KOPT-K1 (cell line): ENCODE data around the gene HACD3.
"Not testable (repeated sequence)": the region's sequence is repeated elsewhere in the genome, so short reads cannot be mapped to it uniquely, and the experiment has no call there.

Source experiments
- H3K27ac ChIP-seq: fragments of 200-600 bp; sonication (generic); 2 replicates; pipeline ENCODE4 v1.5.1; 2016; ENCODE audit warnings: antibody characterized with exemption, mild to moderate bottlenecking, low read depth, low read length; ENCODE audit not compliant: poor library complexity, severe bottlenecking
- H3K36me3 ChIP-seq: fragments of 200-600 bp; sonication (generic); 2 replicates; pipeline ENCODE4 v1.5.1; 2017; ENCODE audit warnings: antibody characterized with exemption, mild to moderate bottlenecking, low read length, moderate library complexity; ENCODE audit not compliant: insufficient read depth
- H3K9me3 ChIP-seq: fragments of 200-600 bp; sonication (generic); 2 replicates; pipeline ENCODE4 v1.5.1; 2017; ENCODE audit warnings: antibody characterized with exemption, low read length, mild to moderate bottlenecking; ENCODE audit not compliant: insufficient read depth, poor library complexity, severe bottlenecking

Gene HACD3

GRCh38 chr15:65603559-65603958 lies 73.3 kb downstream of the HACD3 start:
- peaks cover 73% of the 10 kb centered on the region for H3K36me3 ChIP-seq
- H3K27ac ChIP-seq, result no peak overlapping the region
- H3K9me3 ChIP-seq, result no peaks in the 10 kb centered on the region

DNA sequence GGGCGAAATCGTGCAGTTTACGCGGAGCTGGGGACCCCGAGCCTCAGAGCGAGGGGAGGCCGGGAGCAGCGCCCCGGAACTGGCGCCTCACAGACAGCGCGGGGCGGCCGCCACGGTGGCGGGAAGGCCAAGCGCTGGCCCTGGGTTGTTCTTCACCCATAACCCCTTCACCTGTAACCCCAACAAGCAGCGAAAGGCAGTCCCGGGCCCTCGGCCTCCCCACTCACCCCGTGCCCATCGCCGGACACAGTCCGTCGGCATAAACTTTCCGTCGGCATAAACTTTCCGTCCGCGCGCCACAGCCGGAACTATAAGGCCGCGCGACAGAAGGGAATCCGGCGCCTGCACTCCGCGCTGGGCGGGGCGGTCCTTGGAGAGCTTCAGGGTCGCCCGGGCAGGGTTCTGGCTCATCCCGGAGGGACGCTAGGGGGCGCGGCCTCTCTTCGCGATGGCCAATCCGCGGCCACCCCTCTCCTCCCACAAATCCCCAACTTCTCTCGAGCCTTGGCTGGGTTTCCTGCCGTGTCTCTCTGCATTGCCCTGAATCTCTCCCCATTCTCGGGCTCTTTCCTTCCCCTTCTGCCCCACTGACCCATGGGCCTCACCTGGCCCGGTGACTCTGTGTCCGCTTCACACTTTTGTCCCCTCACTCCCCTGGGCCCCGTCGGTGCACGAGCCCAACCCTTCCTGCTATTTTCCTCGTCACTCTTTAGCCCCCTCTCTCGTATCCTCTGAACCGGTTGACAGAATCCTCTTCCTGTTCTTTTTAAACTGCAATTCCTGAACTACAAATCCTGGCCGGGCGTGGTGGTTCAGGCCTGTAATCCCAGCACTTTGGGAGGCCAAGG lies 80.8 kb downstream of the HACD3 start, which contains the start of gene INTS14:
Gene INTS14 (minus strand): TSS at position 261 of the 848 bp plus-strand sequence. CDS start 3,751 bp downstream, outside the sequence.
- Histone ChIP-seq H3K27ac (peak within 1 kb of the TSS; percentile 77), H3K36me3 (peaks cover 9% of the 10 kb centered on the region; the same call in 1 of the 2 replicates), H3K9me3 (no peaks in the 10 kb centered on the region)

GRCh38 chr15:65611888-65612615 lies 81.8 kb downstream of the HACD3 start:
- no peaks in the 10 kb centered on the region for H3K9me3 ChIP-seq
- peaks cover 4% of the 10 kb centered on the region; the same call in 1 of the 2 replicates for H3K36me3 ChIP-seq
- peak overlapping the region; percentile 77 for H3K27ac ChIP-seq

GRCh38 chr15:65612616-65612946 lies 82.3 kb downstream of the HACD3 start:
- no peak overlapping the region for H3K27ac ChIP-seq
- H3K36me3 ChIP-seq, result no peaks in the 10 kb centered on the region

GRCh38 chr15:65612949-65613744 lies 82.9 kb downstream of the HACD3 start:
- Histone ChIP-seq H3K36me3 (no peaks in the 10 kb centered on the region), H3K27ac (no peak overlapping the region), H3K9me3 (no peaks in the 10 kb centered on the region)

More at GRCh38 chr15:65612616-65612946, 82.3 kb downstream of the HACD3 start:
- H3K9me3 ChIP-seq, result no peaks in the 10 kb centered on the region

DNA sequence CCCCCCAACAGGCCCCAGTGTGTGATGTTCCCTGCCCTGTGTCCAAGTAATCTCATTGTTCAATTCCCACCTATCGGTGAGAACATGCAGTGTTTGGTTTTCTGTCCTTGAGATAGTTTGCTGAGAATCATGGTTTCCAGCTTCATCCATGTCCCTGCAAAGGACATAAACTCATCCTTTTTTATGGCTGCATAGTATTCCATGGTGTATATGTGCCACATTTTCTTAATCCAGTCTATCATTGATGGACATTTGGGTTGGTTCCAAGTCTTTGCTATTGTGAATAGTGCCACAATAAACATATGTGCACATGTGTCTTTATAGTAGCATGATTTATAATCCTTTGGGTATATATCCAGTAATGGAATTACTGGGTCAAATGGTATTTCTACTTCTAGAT lies 85.6 kb downstream of the HACD3 start:
- H3K36me3 ChIP-seq, H3K27ac ChIP-seq, H3K9me3 ChIP-seq: not testable (repeated sequence)

GRCh38 chr15:65618560-65619109 lies 88.4 kb downstream of the HACD3 start:
- no peaks in the 10 kb centered on the region for H3K9me3 ChIP-seq
- no peak overlapping the region for H3K27ac ChIP-seq
- no peaks in the 10 kb centered on the region for H3K36me3 ChIP-seq

DNA sequence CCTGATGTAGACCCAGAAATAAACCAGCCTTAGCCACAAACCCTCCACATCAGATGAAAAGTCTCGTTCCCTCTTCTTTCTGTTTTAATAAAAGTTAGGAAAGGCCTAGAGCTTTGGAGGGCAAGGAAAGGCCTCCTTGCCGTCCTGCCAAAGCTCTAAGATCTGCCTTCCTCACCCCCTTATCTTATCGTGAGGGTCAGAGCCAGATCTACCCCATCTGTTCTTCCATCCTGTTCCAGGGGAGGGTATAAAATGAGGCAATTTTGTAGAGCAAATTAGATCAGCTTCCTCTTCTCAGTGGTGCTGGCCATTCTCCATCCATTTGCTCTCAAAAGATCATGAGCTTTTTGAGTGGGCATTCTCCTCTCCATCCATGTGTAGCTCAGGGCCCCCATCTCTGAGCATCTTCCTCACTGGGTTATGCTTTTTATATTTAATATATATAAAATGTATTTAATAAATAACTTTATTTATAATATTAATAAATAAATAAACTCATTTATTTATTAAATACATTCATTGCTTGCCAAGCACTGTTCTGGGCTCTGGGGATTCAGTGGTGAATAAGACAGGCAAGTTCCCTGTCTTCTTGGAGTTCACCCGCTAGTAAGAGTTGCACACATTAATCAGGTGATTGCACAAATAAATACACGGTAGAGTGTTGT lies 89.5 kb downstream of the HACD3 start:
- no peak overlapping the region for H3K27ac ChIP-seq

GRCh38 chr15:65620833-65621232 lies 90.6 kb downstream of the HACD3 start:
- Histone ChIP-seq H3K27ac (no peak overlapping the region), H3K36me3 (no peaks in the 10 kb centered on the region)

More for the DNA sequence above, 89.5 kb downstream of the HACD3 start:
- H3K36me3 ChIP-seq, result no peaks in the 10 kb centered on the region
- no peaks in the 10 kb centered on the region for H3K9me3 ChIP-seq

GRCh38 chr15:65621638-65622037 lies 91.4 kb downstream of the HACD3 start, which contains the start of gene SLC24A1:
TSS of gene SLC24A1 (plus strand) at chr15:65621938. CDS start at chr15:65624081, 2,143 bp downstream.
- Histone ChIP-seq H3K9me3 (no peaks in the 10 kb centered on the region), H3K36me3 (no peaks in the 10 kb centered on the region), H3K27ac (no peak within 1 kb of the TSS)

More at GRCh38 chr15:65620833-65621232, 90.6 kb downstream of the HACD3 start:
- no peaks in the 10 kb centered on the region for H3K9me3 ChIP-seq

DNA sequence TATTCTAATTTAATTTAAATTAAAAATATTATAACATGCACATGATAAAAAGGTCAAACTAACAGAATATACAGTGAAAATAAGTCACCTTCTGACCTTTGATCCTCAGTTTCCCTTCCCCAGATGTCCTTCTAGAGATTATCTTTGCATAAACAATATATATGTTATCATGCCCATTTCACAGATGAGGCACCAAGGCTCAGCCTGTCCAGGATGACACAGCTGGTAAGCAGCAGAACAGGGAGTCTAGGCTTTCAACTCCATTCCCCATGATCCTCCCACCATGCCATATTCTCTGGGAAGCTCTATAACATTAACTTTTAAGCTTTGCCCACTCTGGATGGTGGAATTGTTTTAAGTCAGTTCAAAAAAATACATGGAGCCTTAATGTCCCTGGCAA lies 92.8 kb downstream of the HACD3 start:
- Histone ChIP-seq H3K36me3 (no peaks in the 10 kb centered on the region), H3K9me3 (no peaks in the 10 kb centered on the region), H3K27ac (no peak overlapping the region)

GRCh38 chr15:65626856-65627255 lies 96.6 kb downstream of the HACD3 start:
- H3K36me3 ChIP-seq, result no peaks in the 10 kb centered on the region
- no peaks in the 10 kb centered on the region for H3K9me3 ChIP-seq
- no peak overlapping the region for H3K27ac ChIP-seq
